Measurements from ENCODE around the gene NEBL. TPM values are rescaled to one million over a fixed set of nuclear protein-coding genes. Genes with fewer than 3 reads are reported as not detected.

Gene NEBL
- total RNA-seq, 1 donor from 2014 or later, result 55.2 TPM

GRCh38 chr10:20879136-20879535, 18.0 kb downstream of the NEBL start:
- intact Hi-C loops (cut with DNase I), result no loop called here
- Histone ChIP-seq H3K4me1 (no peaks in the 10 kb centered on the region), H3K9me3 (no peaks in the 10 kb centered on the region), H3K36me3 (no peaks in the 10 kb centered on the region), H3K4me3 (no peak overlapping the region), H3K27ac (no peak overlapping the region), H3K27me3 (no peaks in the 10 kb centered on the region)
- DNase-seq (ENCODE audit: extremely low spot score in 2 of 2), result no peak
- TF ChIP-seq CTCF (IDR thresholded peaks at IDR 0.05), result no peak
- TF ChIP-seq POLR2AphosphoS5 (IDR thresholded peaks at IDR 0.05; ENCODE audit: insufficient read depth in 1 of 2, low read depth in 1 of 2), result no peak
- no peak for TF ChIP-seq POLR2A (IDR thresholded peaks at IDR 0.05)

- no peak overlapping the region for H3K27ac ChIP-seq
- H3K36me3 ChIP-seq, result no peaks in the 10 kb centered on the region
- no peaks in the 10 kb centered on the region for H3K4me1 ChIP-seq
- intact Hi-C loops (cut with DNase I), result no loop called here
- no peak overlapping the region for H3K4me3 ChIP-seq
- no peaks in the 10 kb centered on the region for H3K27me3 ChIP-seq
- DNase-seq (ENCODE audit: extremely low spot score in 2 of 2), result no peak
- TF ChIP-seq POLR2A (IDR thresholded peaks at IDR 0.05) (no peak), POLR2AphosphoS5 (IDR thresholded peaks at IDR 0.05; ENCODE audit: insufficient read depth in 1 of 2, low read depth in 1 of 2) (peak in 1 of 2 donors; percentile 18), CTCF (IDR thresholded peaks at IDR 0.05) (no peak)
- no peaks in the 10 kb centered on the region for H3K9me3 ChIP-seq
These were observed 18.8 kb downstream of the NEBL start for GRCh38 chr10:20877986-20878983.

GRCh38 chr10:20877554-20877953, 19.6 kb downstream of the NEBL start:
- H3K27ac ChIP-seq, result no peak overlapping the region
- intact Hi-C loops (cut with DNase I), result no loop called here
- DNase-seq (ENCODE audit: extremely low spot score in 2 of 2), result no peak

GRCh38 chr10:20874261-20874660, 22.9 kb downstream of the NEBL start:
- no peaks in the 10 kb centered on the region for H3K27me3 ChIP-seq
- no peaks in the 10 kb centered on the region for H3K36me3 ChIP-seq
- intact Hi-C loops (cut with DNase I), result no loop called here
- H3K9me3 ChIP-seq, result no peaks in the 10 kb centered on the region
- H3K27ac ChIP-seq, result no peak overlapping the region
- DNase-seq (ENCODE audit: extremely low spot score in 2 of 2), result no peak
- H3K4me3 ChIP-seq, result no peak overlapping the region
- no peaks in the 10 kb centered on the region for H3K4me1 ChIP-seq
- no peak for TF ChIP-seq CTCF (IDR thresholded peaks at IDR 0.05)

More at GRCh38 chr10:20877554-20877953, 19.6 kb downstream of the NEBL start:
- TF ChIP-seq POLR2AphosphoS5 (IDR thresholded peaks at IDR 0.05; ENCODE audit: insufficient read depth in 1 of 2, low read depth in 1 of 2) (no peak), CTCF (IDR thresholded peaks at IDR 0.05) (no peak), POLR2A (IDR thresholded peaks at IDR 0.05) (no peak)
- H3K4me1 ChIP-seq, result no peaks in the 10 kb centered on the region
- H3K9me3 ChIP-seq, result no peaks in the 10 kb centered on the region
- H3K27me3 ChIP-seq, result no peaks in the 10 kb centered on the region
- H3K36me3 ChIP-seq, result no peaks in the 10 kb centered on the region
- H3K4me3 ChIP-seq, result no peak overlapping the region

- no peaks in the 10 kb centered on the region for H3K9me3 ChIP-seq
- intact Hi-C loops (cut with DNase I), result no loop called here
- H3K4me3 ChIP-seq, result no peak overlapping the region
- no peaks in the 10 kb centered on the region for H3K27me3 ChIP-seq
- TF ChIP-seq POLR2AphosphoS5 (IDR thresholded peaks at IDR 0.05; ENCODE audit: insufficient read depth in 1 of 2, low read depth in 1 of 2) (no peak), CTCF (IDR thresholded peaks at IDR 0.05) (no peak), POLR2A (IDR thresholded peaks at IDR 0.05) (no peak)
- H3K27ac ChIP-seq, result no peak overlapping the region
- no peak for DNase-seq (ENCODE audit: extremely low spot score in 2 of 2)
- H3K36me3 ChIP-seq, result no peaks in the 10 kb centered on the region
- no peaks in the 10 kb centered on the region for H3K4me1 ChIP-seq
These were observed 25.1 kb downstream of the NEBL start for GRCh38 chr10:20871970-20872369.

Data from vagina (tissue), 2 donors.